Gastrocnemius medialis (tissue), 4 donors: Measurements from ENCODE around the gene TTC23. TPM values are rescaled to one million over a fixed set of nuclear protein-coding genes. Genes with fewer than 3 reads are reported as not detected.

Experiments
- ATAC-seq, 2 donors: fragments of 150-250 bp; one replicate each; pipeline ENCODE4 v1.9.1; 2016
- DNase-seq, 2 donors: peaks; one replicate each; pipeline ENCODE4 v3.0.0-alpha.2; 2019
- H3K27ac ChIP-seq, 4 donors: fragments of 200-600 bp; sonication (generic); 1 replicate in 1 of 4; 2 replicates in 3 of 4; pipeline ENCODE4 v1.5.1; 2016 to 2018; ENCODE audit warnings: mild to moderate bottlenecking in 2 of 4, moderate library complexity in 1 of 4
- H3K27me3 ChIP-seq, 3 donors: fragments of 200-600 bp; sonication (generic) in 2 of 3; 1 replicate in 1 of 3; 2 replicates in 2 of 3; pipeline versions ENCODE4 v1.5.1 to v1.6.0; 2016 to 2019; ENCODE audit warnings: mild to moderate bottlenecking in 1 of 3, moderate library complexity in 1 of 3
- H3K36me3 ChIP-seq, 2 donors: fragments of 200-600 bp; sonication (generic) in 1 of 2; one replicate each; pipeline ENCODE4 v1.5.1; 2017 to 2018
- H3K4me1 ChIP-seq, 2 donors: fragments of 200-600 bp; sonication (generic) in 1 of 2; one replicate each; pipeline ENCODE4 v1.5.1; 2016 to 2017; ENCODE audit warnings: mild to moderate bottlenecking in 2 of 2
- H3K4me3 ChIP-seq, 4 donors: fragments of 200-600 bp; sonication (generic) in 3 of 4; 1 replicate in 1 of 4; 2 replicates in 3 of 4; pipeline ENCODE4 v1.5.1; 2016 to 2019; ENCODE audit warnings: mild to moderate bottlenecking in 2 of 4
- H3K9me3 ChIP-seq, 3 donors: fragments of 200-600 bp; sonication (generic) in 2 of 3; 1 replicate in 1 of 3; 2 replicates in 2 of 3; pipeline ENCODE4 v1.5.1; 2016 to 2019
- CTCF ChIP-seq, 5 experiments: fragments of 450-650 bp in 3 of 5; fragments of 200-600 bp in 2 of 5; sonication (generic) in 2 of 5; IDR thresholded peaks in 4 of 5; conservative IDR thresholded peaks in 1 of 5; 1 replicate in 4 of 5; 2 replicates in 1 of 5; pipeline ENCODE4 v1.5.1; 2016 to 2019; ENCODE audit warnings: antibody characterized with exemption in 5 of 5, mild to moderate bottlenecking in 3 of 5, moderate library complexity in 3 of 5
- POLR2A ChIP-seq, 2 donors: fragments of 450-650 bp; IDR thresholded peaks; one replicate each; pipeline ENCODE4 v1.6.1; 2017; ENCODE audit warnings: antibody characterized with exemption in 2 of 2, mild to moderate bottlenecking in 2 of 2, moderate library complexity in 2 of 2
- in situ Hi-C, 4 donors: fragments of 200-750 bp; cut with MboI; loops; one replicate each; pipeline versions ENCODE4 v1.15.0 to v1.8.0; 2017; ENCODE audit warnings: low sequenced_read_pairs in 4 of 4
- intact Hi-C: fragments of 100-400 bp; cut with DNase I; formaldehyde crosslinking; loops from one replicate; pipeline ENCODE4 v1.15.1; 2023; ENCODE audit warnings: low total_unique reads
- total RNA-seq, 4 donors: library from RNA; depleted of rRNA; stranded (reverse); fragments of >200 nt; gene quantifications; one replicate each; pipeline versions ENCODE4 v1.1.0 to v1.2.3, GENCODE V29; 2016

TTC23 gene
- total RNA-seq, 4 donors from 2014 or later: 5.6 to 9.9 (median 7.7) TPM

- DNase-seq: peak; percentile 68 to 83
- peak; percentile 57 to 80 for ATAC-seq
- intact Hi-C loops (loop anchor here (1.0 to 2.0 kb wide), 3 partner anchors 32 to 113 kb away; no protein-coding TSS in a partner anchor), in situ Hi-C loops (loop anchor here (5.0 to 25.0 kb wide), 3 partner anchors 111 to 451 kb away; no protein-coding TSS in a partner anchor)
- peaks cover 12 to 40% of the 10 kb centered on the region in 2 donors for H3K4me1 ChIP-seq
- H3K36me3 ChIP-seq: peaks cover 0 to 13% of the 10 kb centered on the region in 2 donors
- H3K9me3 ChIP-seq: no peaks in the 10 kb centered on the region
- no peaks in the 10 kb centered on the region for H3K27me3 ChIP-seq
- H3K4me3 ChIP-seq: no peak overlapping the region
- TF ChIP-seq CTCF (IDR thresholded peaks at IDR 0.05 in 4 of 5, conservative IDR thresholded peaks at IDR 0.05 in 1 of 5) (peak; percentile 87 to 96 (median 91)), POLR2A (IDR thresholded peaks at IDR 0.05) (no peak)
- peak overlapping the region; percentile 54 to 81 (median 66) for H3K27ac ChIP-seq
Observed at GRCh38 chr15:99213187-99213811, 36.1 kb downstream of the TTC23 start.

GRCh38 chr15:99212406-99212805 lies 37.0 kb downstream of the TTC23 start:
- Histone ChIP-seq H3K4me3 (no peak overlapping the region), H3K36me3 (peaks cover 0 to 4% of the 10 kb centered on the region in 2 donors), H3K9me3 (no peaks in the 10 kb centered on the region), H3K27me3 (no peaks in the 10 kb centered on the region), H3K27ac (peak overlapping the region; percentile 54 to 81 (median 66)), H3K4me1 (peaks cover 12 to 40% of the 10 kb centered on the region in 2 donors)
- in situ Hi-C loops (loop anchor here (5.0 to 25.0 kb wide), 3 partner anchors 110 to 450 kb away; no protein-coding TSS in a partner anchor), intact Hi-C loops (loop anchor here (1.0 to 2.0 kb wide), 3 partner anchors 32 to 108 kb away; no protein-coding TSS in a partner anchor)
- ATAC-seq: peak; percentile 76 to 83
- TF ChIP-seq CTCF (IDR thresholded peaks at IDR 0.05 in 4 of 5, conservative IDR thresholded peaks at IDR 0.05 in 1 of 5): no peak
- peak; percentile 58 to 65 for DNase-seq

- Histone ChIP-seq H3K4me1 (peaks cover 12 to 40% of the 10 kb centered on the region in 2 donors), H3K4me3 (no peak overlapping the region), H3K27ac (peak overlapping the region; percentile 54 to 81 (median 66)), H3K9me3 (no peaks in the 10 kb centered on the region), H3K27me3 (no peaks in the 10 kb centered on the region), H3K36me3 (no peaks in the 10 kb centered on the region)
- DNase-seq (peak; percentile 49 to 64), ATAC-seq (peak; percentile 72 to 86)
- TF ChIP-seq CTCF (IDR thresholded peaks at IDR 0.05 in 4 of 5, conservative IDR thresholded peaks at IDR 0.05 in 1 of 5) (no peak), POLR2A (IDR thresholded peaks at IDR 0.05) (no peak)
- in situ Hi-C loops (loop anchor here (5.0 to 25.0 kb wide), 3 partner anchors 110 to 450 kb away; no protein-coding TSS in a partner anchor), intact Hi-C loops (loop anchor here (1.0 to 2.0 kb wide), 3 partner anchors 31 to 108 kb away; no protein-coding TSS in a partner anchor)
Observed at GRCh38 chr15:99211926-99212325, 37.5 kb downstream of the TTC23 start.

- H3K27ac ChIP-seq: peak overlapping the region in 2 of 4 donors; percentile 11 to 81
- ATAC-seq (peak in 1 of 2 donors; percentile 69), DNase-seq (peak in 1 of 2 donors; percentile 55)
- no peaks in the 10 kb centered on the region for H3K36me3 ChIP-seq
- H3K4me3 ChIP-seq: no peak overlapping the region
- no peak for TF ChIP-seq POLR2A (IDR thresholded peaks at IDR 0.05)
- TF ChIP-seq CTCF (IDR thresholded peaks at IDR 0.05 in 4 of 5, conservative IDR thresholded peaks at IDR 0.05 in 1 of 5): no peak
- no peaks in the 10 kb centered on the region for H3K27me3 ChIP-seq
- H3K4me1 ChIP-seq: peaks cover 12 to 40% of the 10 kb centered on the region in 2 donors
- intact Hi-C loops (no loop called here), in situ Hi-C loops (loop anchor here (5.0 to 25.0 kb wide), 3 partner anchors 108 to 448 kb away; no protein-coding TSS in a partner anchor)
- H3K9me3 ChIP-seq: no peaks in the 10 kb centered on the region
Observed at GRCh38 chr15:99210334-99210733, 39.0 kb downstream of the TTC23 start.
